Measurements from ENCODE around the gene MAP4.

GRCh38 chr3:47976135-47976732, 40.0 kb downstream of the MAP4 start:
- TF ChIP-seq CTCF (IDR thresholded peaks at IDR 0.05) (no peak), POLR2A (IDR thresholded peaks at IDR 0.05) (no peak), POLR2AphosphoS5 (IDR thresholded peaks at IDR 0.05) (no peak)

Data from gastroesophageal sphincter (tissue), 3 donors.